GM19438 (cell line): ENCODE data around the gene ZMAT5.
"Not testable (repeated sequence)": the region's sequence is repeated elsewhere in the genome, so short reads cannot be mapped to it uniquely, and the experiment has no call there.

Source experiments
- ATAC-seq: cut with Tn5 transposase; IDR thresholded peaks from one replicate; pipeline ENCODE4 v1.9.1; 2021; ENCODE audit warnings: low read depth; ENCODE audit not compliant: unreplicated experiment

ZMAT5 gene

GRCh38 chr22:29755889-29756288 is 10.9 kb downstream of the ZMAT5 start:
- no peak for ATAC-seq

- not testable (repeated sequence) for ATAC-seq
Observed at GRCh38 chr22:29754658-29755395, 12.0 kb downstream of the ZMAT5 start.

GRCh38 chr22:29753808-29754657 is 12.8 kb downstream of the ZMAT5 start:
- ATAC-seq: no peak

- no peak for ATAC-seq
Observed at GRCh38 chr22:29751669-29752068, 15.1 kb downstream of the ZMAT5 start.

GRCh38 chr22:29750559-29751538 is 16.0 kb downstream of the ZMAT5 start:
- no peak for ATAC-seq

- no peak for ATAC-seq
Observed at GRCh38 chr22:29750029-29750428, 16.8 kb downstream of the ZMAT5 start.

- no peak for ATAC-seq
Observed at GRCh38 chr22:29748248-29748893, 18.4 kb downstream of the ZMAT5 start.

- ATAC-seq: no peak
Observed at GRCh38 chr22:29747832-29748231, 19.0 kb downstream of the ZMAT5 start.

- ATAC-seq: no peak
Observed at GRCh38 chr22:29744902-29745301, 21.9 kb downstream of the ZMAT5 start.

- ATAC-seq: no peak
Observed at GRCh38 chr22:29742326-29742725, 24.5 kb downstream of the ZMAT5 start.

- ATAC-seq: no peak
Observed at GRCh38 chr22:29741926-29742325, 24.9 kb downstream of the ZMAT5 start.

GRCh38 chr22:29740216-29740615 is 26.6 kb downstream of the ZMAT5 start:
- ATAC-seq: no peak

- no peak for ATAC-seq
Observed at GRCh38 chr22:29739346-29739875, 27.4 kb downstream of the ZMAT5 start.

GRCh38 chr22:29738118-29738815 is 28.5 kb downstream of the ZMAT5 start:
- no peak for ATAC-seq

- no peak for ATAC-seq
Observed at GRCh38 chr22:29737251-29738117, 29.3 kb downstream of the ZMAT5 start.

- ATAC-seq: no peak
Observed at GRCh38 chr22:29735416-29735815, 31.4 kb downstream of the ZMAT5 start.

GRCh38 chr22:29734838-29735237 is 32.0 kb downstream of the ZMAT5 start:
- no peak for ATAC-seq

GRCh38 chr22:29734406-29734805 is 32.4 kb downstream of the ZMAT5 start:
- no peak for ATAC-seq
